Left cardiac atrium (tissue), 4 donors: Measurements from ENCODE around the gene CCR8. TPM values are rescaled to one million over a fixed set of nuclear protein-coding genes. Genes with fewer than 3 reads are reported as not detected.
"Not testable (repeated sequence)": the region's sequence is repeated elsewhere in the genome, so short reads cannot be mapped to it uniquely, and the experiment has no call there.

Experiments
- ATAC-seq, 2 donors: fragments of 200-7000 bp; cut with Tn5 transposase; one replicate each; pipeline ENCODE4 v1.9.1; 2020; ENCODE audit warnings: mild to moderate bottlenecking in 2 of 2, moderate library complexity in 2 of 2
- DNase-seq: peaks from one replicate; pipeline ENCODE4 v3.0.0-alpha.2; 2020
- intact Hi-C, 2 donors: fragments of 100-400 bp; cut with DNase I; formaldehyde crosslinking; loops; one replicate each; pipeline versions ENCODE4 v1.14.1 to v1.15.1; 2022 to 2023
- total RNA-seq, 2 donors: library from RNA; stranded (reverse); fragmentation: NEBNext Ultra II Directional; extraction: Animal tissue kit (Norgen Biotek cat#: 25700); gene quantifications; one replicate each; pipeline ENCODE4 v1.2.1, GENCODE V29; 2021
- donor health status: DM: no; HTN: yes; CAD: no.
- donor health status: DM: no; HTN: yes; CAD: no; lungs with severe emphysema.
- donor health status: DM: yes; HTN: yes; CAD: no.
- donor health status: Dilated cardiomyopathy.

CCR8 gene
- total RNA-seq, 2 donors from 2014 or later: not detected

DNA sequence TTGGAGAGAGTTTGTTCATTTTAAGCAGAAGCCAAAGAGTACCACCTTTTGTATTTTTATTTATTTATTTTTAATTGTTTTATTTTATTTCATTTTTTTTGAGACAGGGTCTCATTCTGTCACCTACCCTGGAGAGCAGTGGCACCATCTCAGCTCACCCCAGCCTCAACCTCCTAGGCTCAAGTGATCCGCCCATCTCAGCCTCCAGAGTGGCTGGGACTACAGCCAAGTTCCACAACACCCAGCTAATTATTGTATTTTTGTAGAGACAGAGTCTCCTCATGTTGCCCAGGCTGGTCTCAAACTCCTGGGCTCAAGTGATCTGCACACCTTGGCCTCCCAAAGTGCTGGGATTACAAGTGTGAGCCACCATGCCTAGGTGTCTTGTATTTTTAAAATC lies 9.6 kb downstream of the CCR8 start:
- intact Hi-C loops: no loop called here
- DNase-seq (no peak), ATAC-seq (no peak)

DNA sequence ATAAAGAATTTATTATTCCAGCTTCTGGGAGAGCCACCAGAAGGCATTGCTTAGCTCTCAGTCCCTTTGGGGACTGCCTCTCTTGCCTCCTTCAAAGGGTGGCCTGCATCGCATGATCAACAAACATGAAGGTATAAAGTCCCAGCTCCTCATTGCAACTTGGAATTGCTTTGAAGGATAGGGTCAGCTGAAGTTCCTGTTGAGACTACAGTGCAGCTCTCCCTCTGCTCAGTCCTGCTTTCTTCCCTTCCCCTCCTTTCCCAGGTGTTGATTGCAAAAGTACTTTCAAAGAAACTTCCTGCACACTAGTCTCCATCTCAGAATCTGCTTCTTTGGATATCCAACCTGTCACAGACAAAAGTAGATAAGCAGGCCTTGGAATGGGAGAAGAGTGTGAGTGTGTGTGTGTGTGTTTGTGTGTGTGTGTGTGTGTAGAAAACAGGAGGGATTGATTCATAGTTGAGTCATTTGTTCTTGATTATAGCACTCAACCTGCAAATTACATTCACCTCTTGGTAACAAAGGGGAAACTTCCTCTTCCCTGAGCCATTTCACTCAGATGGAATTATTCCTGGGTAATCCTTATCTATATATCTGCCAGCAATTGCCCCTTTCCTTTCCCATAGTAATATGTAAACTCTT lies 13.7 kb downstream of the CCR8 start:
- DNase-seq: no peak
- intact Hi-C loops: no loop called here
- ATAC-seq: no peak

DNA sequence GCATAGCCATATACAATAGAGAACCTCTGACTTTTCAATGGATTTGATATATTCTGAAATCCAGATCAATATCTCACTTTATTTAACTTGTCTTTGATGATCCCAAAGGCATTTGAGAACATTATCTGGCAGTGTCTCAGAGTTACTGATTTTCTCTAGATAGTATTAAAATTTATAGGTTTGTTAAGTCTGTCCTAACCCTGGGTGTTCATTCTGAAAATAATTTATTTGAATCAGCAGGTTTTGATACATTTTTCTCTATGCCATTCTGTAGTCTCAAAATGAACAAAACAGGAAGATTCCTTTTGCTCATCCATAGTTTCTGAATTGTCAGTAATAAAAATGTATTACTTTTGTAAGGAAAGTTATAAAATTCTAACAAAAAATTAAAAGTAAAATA lies 14.3 kb downstream of the CCR8 start:
- DNase-seq (no peak), ATAC-seq (no peak)
- intact Hi-C loops: no loop called here

- ATAC-seq: no peak
- DNase-seq: no peak
- intact Hi-C loops: no loop called here
Measured at GRCh38 chr3:39344746-39345344, 15.3 kb downstream of the CCR8 start.

- intact Hi-C loops: no loop called here
- DNase-seq: no peak
- ATAC-seq: no peak
Measured at GRCh38 chr3:39346785-39347585, 17.5 kb downstream of the CCR8 start.

GRCh38 chr3:39347586-39347876 lies 18.0 kb downstream of the CCR8 start:
- no peak for DNase-seq
- ATAC-seq: no peak
- intact Hi-C loops: no loop called here

- no peak for DNase-seq
- no peak for ATAC-seq
- intact Hi-C loops: no loop called here
Measured at GRCh38 chr3:39349080-39349479, 19.6 kb downstream of the CCR8 start.

GRCh38 chr3:39350714-39351113 lies 21.2 kb downstream of the CCR8 start:
- DNase-seq: no peak
- no peak for ATAC-seq
- intact Hi-C loops: no loop called here

DNA sequence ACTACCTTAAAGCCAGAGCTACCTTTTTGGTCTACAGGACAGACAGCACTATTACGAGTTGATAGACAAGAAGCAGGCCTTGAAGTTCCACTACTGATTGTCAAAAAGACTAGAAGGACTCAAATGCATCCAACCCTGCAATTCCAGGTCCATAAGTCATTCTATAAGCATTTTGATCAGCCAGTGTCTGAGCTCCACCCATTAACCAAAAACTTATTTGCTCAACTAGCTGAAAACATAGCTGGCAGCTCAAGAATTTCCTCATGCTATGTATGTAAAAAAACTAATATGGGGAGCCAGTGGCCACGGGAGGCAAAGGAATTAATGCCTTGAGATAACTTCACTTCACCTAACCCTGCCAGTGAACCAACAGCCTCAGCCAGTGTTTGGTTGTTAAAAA lies 21.6 kb downstream of the CCR8 start:
- DNase-seq, ATAC-seq, intact Hi-C loops: not testable (repeated sequence)

GRCh38 chr3:39353168-39353927 lies 23.8 kb downstream of the CCR8 start:
- intact Hi-C loops, DNase-seq, ATAC-seq: not testable (repeated sequence)

DNA sequence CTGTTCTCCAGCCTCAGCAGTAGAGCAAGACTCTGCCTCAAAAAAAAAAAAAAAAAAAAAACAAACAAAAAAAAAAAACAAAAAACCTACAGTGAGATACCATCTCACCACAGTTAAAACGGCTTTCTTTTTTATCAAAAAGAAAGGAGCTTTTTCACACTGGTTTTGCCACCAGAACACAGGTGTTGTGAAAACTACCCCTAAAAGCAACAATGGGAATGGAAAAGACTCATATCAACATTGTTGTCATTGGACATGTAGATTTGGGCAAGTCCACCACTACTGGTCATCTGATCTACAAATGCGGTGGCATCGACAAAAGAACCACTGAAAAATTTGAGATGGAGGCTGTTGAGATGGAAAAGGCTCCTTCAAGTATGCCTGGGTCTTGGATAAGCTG lies 28.8 kb downstream of the CCR8 start:
- no peak for DNase-seq
- intact Hi-C loops: no loop called here
- no peak for ATAC-seq

DNA sequence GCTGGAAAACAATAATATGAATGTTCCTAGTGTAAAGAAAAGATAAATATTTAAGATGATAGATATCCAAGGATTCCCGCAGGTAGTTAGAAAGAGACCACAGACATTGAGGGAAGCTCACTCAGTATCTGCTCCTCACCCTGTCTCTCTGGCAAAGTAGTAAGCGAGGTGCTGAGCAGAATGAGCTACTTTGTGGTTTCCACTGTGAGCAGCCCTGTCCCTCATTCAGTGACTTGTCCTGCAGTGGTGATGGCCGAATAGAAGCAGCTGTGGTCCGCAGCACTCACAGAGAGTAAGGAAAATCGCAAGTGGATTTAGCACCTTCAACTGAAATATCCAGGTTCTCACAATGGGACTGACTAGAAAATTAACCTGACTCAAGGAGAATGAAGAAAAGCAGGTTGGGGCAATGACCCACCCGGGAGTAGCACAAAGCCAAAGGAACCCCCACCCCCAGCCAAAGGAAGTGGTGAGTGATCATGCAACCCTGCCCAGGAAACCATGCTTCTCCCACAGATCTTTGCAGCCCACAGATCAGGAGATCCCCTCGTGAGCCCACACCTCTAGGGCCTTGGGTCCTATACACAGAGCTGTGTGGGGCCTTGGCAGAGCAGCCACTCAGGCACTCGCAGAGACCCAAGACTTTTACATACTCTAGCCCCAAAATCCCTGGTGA lies 31.9 kb downstream of the CCR8 start:
- ATAC-seq (peak; percentile 23 to 26), DNase-seq (no peak)
- intact Hi-C loops: no loop called here

DNA sequence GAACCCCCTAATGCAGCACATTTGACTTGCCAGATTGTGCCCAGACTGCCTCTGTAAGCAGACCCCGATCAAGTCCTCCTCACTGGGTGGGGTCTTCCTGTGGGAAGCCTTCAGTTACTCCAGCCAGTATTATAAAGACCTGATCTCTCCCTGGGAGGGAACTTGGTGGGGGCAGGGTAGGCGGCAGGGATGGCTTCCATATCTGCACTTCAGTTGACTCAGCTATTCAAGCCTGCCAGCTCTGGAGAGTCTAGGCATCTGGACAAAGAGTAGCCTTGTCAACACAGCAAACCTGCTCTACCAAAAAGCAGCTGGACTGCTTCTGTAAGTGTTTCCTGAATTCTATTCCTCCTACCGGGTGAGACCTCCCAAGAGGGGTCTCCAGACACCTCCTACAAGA lies 32.7 kb downstream of the CCR8 start:
- intact Hi-C loops: no loop called here
- no peak for DNase-seq
- ATAC-seq: peak; percentile 89 to 95

- intact Hi-C loops: no loop called here
- no peak for ATAC-seq
- DNase-seq: no peak
Measured at GRCh38 chr3:39362812-39363211, 33.3 kb downstream of the CCR8 start.

GRCh38 chr3:39370450-39370849 lies 40.9 kb downstream of the CCR8 start:
- ATAC-seq, intact Hi-C loops, DNase-seq: not testable (repeated sequence)

GRCh38 chr3:39372833-39373232 lies 43.3 kb downstream of the CCR8 start:
- intact Hi-C loops: no loop called here
- DNase-seq: no peak
- ATAC-seq: no peak

DNA sequence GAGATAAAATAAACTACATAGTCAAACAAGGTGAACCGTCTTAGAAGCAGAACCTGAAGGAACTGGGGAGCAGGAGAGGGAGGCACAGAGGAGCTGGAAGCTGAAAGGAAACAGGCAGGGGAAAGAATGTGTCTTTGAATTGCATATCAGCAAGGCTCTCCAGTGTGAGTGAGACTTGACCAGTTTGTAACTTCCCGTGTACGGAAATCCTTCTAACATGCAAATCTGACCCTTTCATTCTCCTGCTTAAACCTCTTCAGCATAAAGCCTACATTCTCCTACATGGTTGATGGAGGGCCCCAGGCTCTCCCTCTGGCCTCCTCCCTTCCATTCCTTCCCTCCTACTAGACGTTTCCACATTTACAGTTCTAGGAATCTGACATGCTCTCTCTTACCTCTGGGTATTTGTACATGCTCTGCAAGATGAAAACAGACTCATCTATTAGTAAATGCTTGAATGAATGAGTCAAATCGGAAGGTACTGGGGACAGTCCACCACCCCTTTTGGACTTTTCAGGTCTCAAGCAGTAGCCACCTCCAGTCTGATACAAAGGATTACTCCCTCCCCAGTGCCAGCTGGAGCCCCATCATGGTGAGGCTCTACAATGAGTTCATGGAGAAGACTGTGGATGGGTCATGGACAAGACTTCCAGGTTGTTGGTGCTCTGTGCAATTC lies 47.6 kb downstream of the CCR8 start:
- intact Hi-C loops: no loop called here
- no peak for DNase-seq
- no peak for ATAC-seq

- intact Hi-C loops: no loop called here
- DNase-seq (no peak), ATAC-seq (peak in 1 of 2 donors; percentile 35)
Measured at GRCh38 chr3:39378088-39378487, 48.6 kb downstream of the CCR8 start.
